HCT116 (cell line): ENCODE results near the gene PTPRS. TPM values are rescaled to one million over a fixed set of nuclear protein-coding genes. Genes with fewer than 3 reads are reported as not detected.

Experiments used
- ATAC-seq: fragments of 200-7000 bp; cut with Tn5 transposase; 2 replicates; pipeline ENCODE4 v1.9.1; 2020; ENCODE audit warnings: mild to moderate bottlenecking, moderate library complexity
- BruUV-seq: library from RNA; stranded (reverse); fragments of 400-500 nt; replicated peaks from 2 replicates; lab custom pipeline; 2021; lab: Mats Ljungman, UMichigan
- CTCF ChIA-PET: fragments of 300-600 bp; sonication (Branson Sonifier 250); formaldehyde crosslinking; loops from one replicate; lab custom pipeline; 2021; ENCODE audit warnings: antibody characterized with exemption; lab: Charles Lee
- POLR2A ChIA-PET: fragments of 300-600, 350-600 bp; sonication (Branson Sonifier 250); formaldehyde crosslinking; loops from one replicate; lab custom pipeline; 2021; ENCODE audit warnings: antibody characterized with exemption; lab: Charles Lee
- RAD21 ChIA-PET, 2 experiments: fragments of 300-600 bp; sonication (Branson Sonifier 250); formaldehyde crosslinking; loops; one replicate each; lab custom pipeline; 2023; ENCODE audit warnings: low total read pairs in 2 of 2; ENCODE audit not compliant: uncharacterized antibody in 2 of 2, unreplicated experiment in 2 of 2, low non-redundant PET in 1 of 2; lab: Charles Lee
- DNase-seq: peaks from one replicate; pipeline ENCODE4 v3.0.0-alpha.2; 2010; ENCODE audit warnings: low read depth, low spot score
- H2AFZ ChIP-seq: fragments of 200-600 bp; shearing (Covaris generic), sonication (generic); 2 replicates; pipeline ENCODE4 v1.6.1; 2017; ENCODE audit warnings: low read depth, mixed run types, mixed read lengths, antibody characterized with exemption, low read length; ENCODE audit not compliant: poor library complexity, severe bottlenecking
- H3K27ac ChIP-seq: 2 replicates; pipeline ENCODE4 v1.5.1; 2012; ENCODE audit warnings: low read depth, low read length
- H3K27me3 ChIP-seq: fragments of 200-600 bp; sonication (generic); 2 replicates; pipeline ENCODE4 v1.6.1; 2016; ENCODE audit warnings: mixed run types, low read length, mixed read lengths; ENCODE audit not compliant: insufficient read depth
- H3K36me3 ChIP-seq, 2 experiments: fragments of 200-500 bp in 1 of 2; fragments of 200-600 bp in 1 of 2; sonication (Bioruptor generic) in 1 of 2; sonication (generic) in 1 of 2; 2 replicates each; pipeline versions ENCODE4 v1.5.1 to v1.6.1; 2014 to 2016; ENCODE audit warnings: low read length in 2 of 2, inconsistent platforms in 1 of 2, mixed read lengths in 1 of 2, mixed run types in 1 of 2; ENCODE audit not compliant: insufficient read depth in 2 of 2, control insufficient read depth in 1 of 2
- H3K4me1 ChIP-seq, 2 experiments: fragments of 200-600 bp in 1 of 2; sonication (generic) in 1 of 2; 2 replicates each; pipeline versions ENCODE4 v1.5.1 to v1.6.1; 2012 to 2017; ENCODE audit warnings: low read length in 2 of 2, inconsistent platforms in 1 of 2, mild to moderate bottlenecking in 1 of 2, mixed read lengths in 1 of 2, mixed run types in 1 of 2, moderate library complexity in 1 of 2; ENCODE audit not compliant: insufficient read depth in 2 of 2, control insufficient read depth in 1 of 2
- H3K4me2 ChIP-seq: fragments of 200-600 bp; sonication (generic); 2 replicates; pipeline ENCODE4 v1.6.1; 2017; ENCODE audit warnings: mixed run types, low read length, mixed read lengths
- H3K4me3 ChIP-seq, 2 experiments: fragments of 200-600 bp in 1 of 2; sonication (generic) in 1 of 2; replicated peaks in 1 of 2; 2 replicates each; pipeline ENCODE4 v1.5.1; 2011 to 2016; ENCODE audit warnings: low read length in 2 of 2, control low read depth in 1 of 2, low read depth in 1 of 2, mild to moderate bottlenecking in 1 of 2, mixed read lengths in 1 of 2, mixed run types in 1 of 2
- H3K79me2 ChIP-seq: fragments of 200-600 bp; sonication (generic); 2 replicates; pipeline ENCODE4 v1.6.1; 2017; ENCODE audit warnings: mild to moderate bottlenecking, mixed run types, low read length, moderate library complexity, mixed read lengths; ENCODE audit not compliant: insufficient read depth
- H3K9ac ChIP-seq: fragments of 200-600 bp; sonication (generic); 2 replicates; pipeline ENCODE4 v1.6.1; 2016; ENCODE audit warnings: low read length, mixed read lengths
- H3K9me2 ChIP-seq: fragments of 200-600 bp; sonication (generic), shearing (Covaris generic); 2 replicates; pipeline ENCODE4 v1.6.1; 2017; ENCODE audit warnings: mixed run types, mild to moderate bottlenecking, moderate library complexity; ENCODE audit not compliant: insufficient read depth
- H3K9me3 ChIP-seq, 2 experiments: fragments of 200-500 bp in 1 of 2; fragments of 200-600 bp in 1 of 2; sonication (Bioruptor generic) in 1 of 2; sonication (generic) in 1 of 2; 2 replicates each; pipeline ENCODE4 v1.6.1; 2014 to 2017; ENCODE audit warnings: low read length in 2 of 2, mixed read lengths in 2 of 2, inconsistent platforms in 1 of 2, low read depth in 1 of 2, mild to moderate bottlenecking in 1 of 2, mixed run types in 1 of 2, moderate library complexity in 1 of 2; ENCODE audit not compliant: control insufficient read depth in 1 of 2, insufficient read depth in 1 of 2
- H4K20me1 ChIP-seq: fragments of 200-600 bp; sonication (generic), shearing (Covaris generic); 2 replicates; pipeline ENCODE4 v1.6.1; 2017; ENCODE audit warnings: mixed run types, mild to moderate bottlenecking, moderate library complexity; ENCODE audit not compliant: insufficient read depth
- ATF3 ChIP-seq: IDR thresholded peaks from 2 replicates; pipeline ENCODE4 v1.6.1; 2012
- CBX3 ChIP-seq: IDR thresholded peaks from 2 replicates; pipeline ENCODE4 v1.6.1; 2012; ENCODE audit warnings: low read depth
- CEBPB ChIP-seq: IDR thresholded peaks from 2 replicates; pipeline ENCODE4 v1.6.1; 2012; ENCODE audit warnings: low read depth
- CTCF ChIP-seq, 3 experiments: fragments of 200-600 bp in 1 of 3; sonication (generic) in 1 of 3; IDR thresholded peaks in 2 of 3; conservative IDR thresholded peaks in 1 of 3; 2 replicates each; pipeline ENCODE4 v1.5.1; 2012 to 2017; ENCODE audit warnings: low read depth in 2 of 3, low read length in 2 of 3, antibody characterized with exemption in 1 of 3, borderline replicate concordance in 1 of 3, control low read depth in 1 of 3, mild to moderate bottlenecking in 1 of 3, mixed read lengths in 1 of 3, mixed run types in 1 of 3, moderate library complexity in 1 of 3; ENCODE audit not compliant: insufficient read depth in 1 of 3
- EGR1 ChIP-seq: IDR thresholded peaks from 2 replicates; pipeline ENCODE4 v1.6.1; 2012; ENCODE audit warnings: low read depth
- ELF1 ChIP-seq: IDR thresholded peaks from 2 replicates; pipeline ENCODE4 v1.6.1; 2012; ENCODE audit warnings: low read depth, borderline replicate concordance
- EZH2 ChIP-seq: fragments of 200-600 bp; sonication (generic); IDR thresholded peaks from 2 replicates; pipeline ENCODE4 v1.6.1; 2017; ENCODE audit warnings: antibody characterized with exemption, mixed run types
- POLR2A ChIP-seq: IDR thresholded peaks from 2 replicates; pipeline ENCODE4 v1.7.0; 2011; ENCODE audit warnings: borderline replicate concordance; ENCODE audit not compliant: insufficient read depth, insufficient read length; ENCODE audit errors: extremely low read depth
- POLR2AphosphoS5 ChIP-seq: IDR thresholded peaks from 2 replicates; pipeline ENCODE4 v1.6.1; 2011; ENCODE audit warnings: mild to moderate bottlenecking, low read depth, low read length, moderate library complexity
- RAD21 ChIP-seq: IDR thresholded peaks from 2 replicates; pipeline ENCODE4 v1.6.1; 2012; ENCODE audit warnings: low read depth, mild to moderate bottlenecking
- REST ChIP-seq: IDR thresholded peaks from 2 replicates; pipeline ENCODE4 v1.6.1; 2012; ENCODE audit warnings: low read depth
- SIN3A ChIP-seq: IDR thresholded peaks from 2 replicates; pipeline ENCODE4 v1.6.1; 2012; ENCODE audit warnings: low read depth
- TCF7L2 ChIP-seq: IDR thresholded peaks from 2 replicates; pipeline ENCODE4 v1.7.0; 2011; ENCODE audit warnings: borderline replicate concordance, inconsistent platforms; ENCODE audit not compliant: insufficient read depth, insufficient read length; ENCODE audit errors: extremely low read depth
- YY1 ChIP-seq: IDR thresholded peaks from 2 replicates; pipeline ENCODE4 v1.6.1; 2011; ENCODE audit warnings: low read length, low read depth, moderate library complexity, mild to moderate bottlenecking; ENCODE audit not compliant: insufficient replicate concordance; ENCODE audit errors: extremely low read depth
- ZBTB33 ChIP-seq: IDR thresholded peaks from 2 replicates; pipeline ENCODE4 v1.6.1; 2011; ENCODE audit warnings: mild to moderate bottlenecking, low read length, moderate library complexity; ENCODE audit not compliant: insufficient replicate concordance; ENCODE audit errors: extremely low read depth
- ZNF274 ChIP-seq: fragments of 200-500 bp; sonication (Bioruptor generic); IDR thresholded peaks from 2 replicates; pipeline ENCODE4 v1.6.1; 2014; ENCODE audit warnings: mild to moderate bottlenecking, low read depth, low read length, inconsistent platforms
- intact Hi-C: fragments of 100-400 bp; cut with micrococcal nuclease; formaldehyde crosslinking; loops from 2 replicates; pipeline ENCODE4 v1.10.0; 2022
- total RNA-seq: library from RNA; stranded (reverse); gene quantifications from one replicate; pipeline ENCODE4 v1.2.1, GENCODE V29; 2021; ENCODE audit not compliant: unreplicated experiment

The PTPRS gene
- total RNA-seq, 1 experiment from 2014 or later: 123 TPM

GRCh38 chr19:5307655-5308054, 33.0 kb downstream of the PTPRS start:
- ATAC-seq: no peak
- TF ChIP-seq CBX3 (no peak), EGR1 (no peak), CTCF (IDR thresholded peaks at IDR 0.05 in 2 of 3, conservative IDR thresholded peaks at IDR 0.05 in 1 of 3; ENCODE audit: borderline replicate concordance in 1 of 3, insufficient read depth in 1 of 3, low read depth in 2 of 3, low read length in 2 of 3) (no peak), POLR2A (no peak), TCF7L2 (no peak), ATF3 (no peak), YY1 (no peak), CEBPB (no peak), SIN3A (no peak), ZBTB33 (no peak), EZH2 (no peak), POLR2AphosphoS5 (no peak), RAD21 (no peak), ELF1 (no peak), REST (no peak), ZNF274 (no peak)
- Histone ChIP-seq H3K9ac (no peak overlapping the region), H3K79me2 (no peaks in the 10 kb centered on the region), H3K9me3 (no peaks in the 10 kb centered on the region), H3K4me3 (no peak overlapping the region), H3K4me2 (no peak overlapping the region), H3K27me3 (no peaks in the 10 kb centered on the region), H3K36me3 (no peaks in the 10 kb centered on the region), H3K9me2 (no peaks in the 10 kb centered on the region), H3K27ac (no peak overlapping the region), H3K4me1 (peaks cover 0 to 12% of the 10 kb centered on the region in 2 experiments; a peak in 3 of 4 replicates), H2AFZ (no peak overlapping the region), H4K20me1 (no peaks in the 10 kb centered on the region)
- intact Hi-C loops: no loop called here
- no TSS peak for BruUV-seq
- DNase-seq: no peak
- RAD21 ChIA-PET: no interaction called here
- POLR2A ChIA-PET: no interaction called here
- CTCF ChIA-PET: no interaction called here
